ENCODE results near the gene HSF5.

Gene HSF5

DNA sequence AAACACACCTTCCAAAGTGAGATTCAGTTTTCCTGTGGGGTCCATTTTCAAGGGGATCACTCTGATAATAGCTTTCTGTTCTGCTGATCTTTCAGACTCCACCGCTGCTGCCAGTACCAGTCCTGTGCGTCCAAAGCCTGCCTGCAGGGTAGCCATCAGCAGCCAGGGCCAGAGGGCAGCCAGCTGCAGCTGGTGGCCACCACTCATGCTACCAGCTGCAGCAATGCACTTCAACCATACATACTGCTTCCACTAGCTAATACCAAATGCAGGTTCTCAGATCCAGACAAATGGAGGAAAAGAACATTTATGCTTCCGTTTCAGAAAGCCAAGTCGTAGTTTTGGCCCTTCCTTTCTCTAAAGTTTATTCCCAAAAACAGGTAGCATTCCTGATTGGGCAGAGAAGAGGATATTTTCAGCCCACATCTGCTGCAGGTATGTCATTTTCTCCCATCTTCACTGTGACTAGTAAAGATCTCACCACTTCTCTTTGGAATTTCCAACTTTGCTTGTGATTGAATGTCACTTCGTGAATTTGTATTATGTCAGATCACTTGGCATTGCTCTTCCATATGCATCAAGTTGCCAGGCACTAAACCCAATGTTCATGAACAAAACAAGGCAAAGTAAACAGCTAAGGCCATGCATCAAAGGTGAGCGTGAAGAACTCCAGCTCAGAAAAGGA is 72.7 kb downstream of the HSF5 start:
- no peak overlapping the region for H3K4me3 ChIP-seq (replicated peaks; ENCODE audit: low read depth, low read length)
- DNase-seq (ENCODE audit: low read depth) = no peak
- TF ChIP-seq, protein P1, sequence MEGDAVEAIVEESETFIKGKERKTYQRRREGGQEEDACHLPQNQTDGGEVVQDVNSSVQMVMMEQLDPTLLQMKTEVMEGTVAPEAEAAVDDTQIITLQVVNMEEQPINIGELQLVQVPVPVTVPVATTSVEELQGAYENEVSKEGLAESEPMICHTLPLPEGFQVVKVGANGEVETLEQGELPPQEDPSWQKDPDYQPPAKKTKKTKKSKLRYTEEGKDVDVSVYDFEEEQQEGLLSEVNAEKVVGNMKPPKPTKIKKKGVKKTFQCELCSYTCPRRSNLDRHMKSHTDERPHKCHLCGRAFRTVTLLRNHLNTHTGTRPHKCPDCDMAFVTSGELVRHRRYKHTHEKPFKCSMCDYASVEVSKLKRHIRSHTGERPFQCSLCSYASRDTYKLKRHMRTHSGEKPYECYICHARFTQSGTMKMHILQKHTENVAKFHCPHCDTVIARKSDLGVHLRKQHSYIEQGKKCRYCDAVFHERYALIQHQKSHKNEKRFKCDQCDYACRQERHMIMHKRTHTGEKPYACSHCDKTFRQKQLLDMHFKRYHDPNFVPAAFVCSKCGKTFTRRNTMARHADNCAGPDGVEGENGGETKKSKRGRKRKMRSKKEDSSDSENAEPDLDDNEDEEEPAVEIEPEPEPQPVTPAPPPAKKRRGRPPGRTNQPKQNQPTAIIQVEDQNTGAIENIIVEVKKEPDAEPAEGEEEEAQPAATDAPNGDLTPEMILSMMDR (IDR thresholded peaks at IDR 0.05; ENCODE audit: low read length, missing control alignments) = no peak

DNA sequence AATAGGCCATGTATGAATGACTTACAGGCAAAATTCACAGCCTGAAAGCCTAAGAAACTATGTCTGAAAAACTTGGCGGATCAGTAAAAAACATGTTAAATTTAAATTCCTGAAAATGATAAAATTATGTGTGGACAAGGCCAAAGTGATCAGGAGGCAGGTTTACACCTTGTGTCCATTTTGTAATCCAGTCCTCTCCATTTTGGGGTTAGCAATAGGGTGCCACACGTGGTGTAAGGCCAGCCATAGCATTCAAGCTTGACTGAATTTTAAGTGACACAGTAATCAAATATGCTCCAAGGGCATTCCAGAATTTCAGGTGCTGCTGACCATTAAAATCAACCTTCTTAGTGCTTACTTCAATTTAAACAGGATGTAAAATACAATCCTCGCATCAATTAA is 73.6 kb downstream of the HSF5 start:
- TF ChIP-seq, protein P1 (IDR thresholded peaks at IDR 0.05; ENCODE audit: low read length, missing control alignments) = no peak
- no peak for DNase-seq (ENCODE audit: low read depth)
- H3K4me3 ChIP-seq (replicated peaks; ENCODE audit: low read depth, low read length) = no peak overlapping the region

DNA sequence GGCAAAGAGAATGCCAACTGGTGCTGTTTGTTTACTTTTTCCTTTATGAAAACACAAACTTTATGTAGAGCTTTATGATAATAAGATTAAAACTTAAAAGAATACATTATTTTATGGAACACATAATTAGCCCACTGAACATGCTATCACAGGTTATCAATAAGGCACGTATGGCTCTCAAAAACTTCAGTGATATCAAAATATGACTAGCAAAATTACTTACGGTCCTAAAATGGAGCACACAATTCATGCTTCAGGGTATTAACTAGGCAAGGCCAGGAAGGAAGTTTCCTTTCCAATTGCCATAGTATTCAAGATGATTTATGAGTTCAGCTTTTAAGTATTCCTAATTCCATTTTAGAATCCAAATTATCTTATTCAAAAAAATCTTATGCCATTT is 74.5 kb downstream of the HSF5 start:
- no peak for DNase-seq (ENCODE audit: low read depth)
- H3K4me3 ChIP-seq (replicated peaks; ENCODE audit: low read depth, low read length) = no peak overlapping the region
- TF ChIP-seq, protein P1 (IDR thresholded peaks at IDR 0.05; ENCODE audit: low read length, missing control alignments) = no peak

DNA sequence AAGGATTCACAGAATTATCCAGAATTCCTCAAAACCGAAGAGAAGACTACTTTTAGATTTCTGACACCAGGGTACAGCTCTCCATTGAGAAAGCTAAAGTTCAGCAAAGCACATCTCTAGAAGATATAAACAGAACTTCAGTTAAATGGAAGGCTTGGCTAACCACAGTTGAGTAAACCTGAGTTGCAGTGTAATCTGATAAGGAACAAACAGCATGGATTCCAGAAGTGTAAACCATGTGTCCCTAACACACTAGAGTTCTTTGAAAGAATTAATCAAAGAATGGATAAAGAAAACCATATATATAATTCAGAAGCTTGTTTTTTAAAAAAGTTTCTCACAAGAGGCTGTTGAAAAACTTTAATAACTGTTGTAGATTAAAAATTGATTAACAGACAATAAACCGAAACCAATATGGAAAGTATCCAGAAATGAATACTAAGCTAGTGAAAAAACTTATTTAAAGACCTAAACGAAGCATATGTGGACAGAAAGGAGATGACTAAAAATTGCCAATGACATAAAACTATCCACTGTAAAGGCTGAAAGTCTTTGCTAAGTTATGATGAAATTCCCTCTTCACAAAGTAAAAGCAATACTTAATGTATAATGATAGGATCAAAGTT is 75.1 kb downstream of the HSF5 start:
- TF ChIP-seq, protein P1 (IDR thresholded peaks at IDR 0.05; ENCODE audit: low read length, missing control alignments) = no peak
- DNase-seq (ENCODE audit: low read depth) = no peak
- no peak overlapping the region for H3K4me3 ChIP-seq (replicated peaks; ENCODE audit: low read depth, low read length)

DNA sequence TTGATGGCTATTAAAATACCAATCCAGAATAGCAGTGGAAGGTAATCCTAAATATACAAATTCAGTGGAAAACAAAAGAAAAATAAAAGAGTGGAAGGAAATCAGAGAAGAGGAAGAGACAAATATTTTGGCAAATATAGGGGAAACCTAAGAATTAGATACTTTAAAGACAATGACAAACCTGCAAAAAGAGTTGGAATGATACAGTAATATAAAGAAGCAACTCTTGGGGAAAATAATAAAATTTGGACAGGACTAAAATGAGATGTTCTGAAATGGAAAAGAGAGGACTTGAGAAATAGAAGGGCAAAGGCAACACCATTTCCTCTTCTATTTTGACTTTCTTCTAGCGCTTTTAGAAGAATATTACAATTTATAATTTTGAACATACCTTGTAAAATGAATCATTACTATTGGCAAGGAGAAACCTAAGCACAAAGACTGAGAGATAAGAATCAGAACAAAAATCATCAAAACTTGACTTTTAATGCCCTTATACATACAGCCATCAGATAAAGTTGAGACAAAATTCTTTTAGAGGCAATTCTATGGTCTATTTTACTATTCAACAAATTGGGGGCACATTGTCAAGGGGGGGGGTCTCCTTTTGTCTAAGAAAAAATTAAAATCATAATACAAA is 76.0 kb downstream of the HSF5 start:
- no peak overlapping the region for H3K4me3 ChIP-seq (replicated peaks; ENCODE audit: low read depth, low read length)
- TF ChIP-seq, protein P1 (IDR thresholded peaks at IDR 0.05; ENCODE audit: low read length, missing control alignments) = no peak
- DNase-seq (ENCODE audit: low read depth) = no peak

DNA sequence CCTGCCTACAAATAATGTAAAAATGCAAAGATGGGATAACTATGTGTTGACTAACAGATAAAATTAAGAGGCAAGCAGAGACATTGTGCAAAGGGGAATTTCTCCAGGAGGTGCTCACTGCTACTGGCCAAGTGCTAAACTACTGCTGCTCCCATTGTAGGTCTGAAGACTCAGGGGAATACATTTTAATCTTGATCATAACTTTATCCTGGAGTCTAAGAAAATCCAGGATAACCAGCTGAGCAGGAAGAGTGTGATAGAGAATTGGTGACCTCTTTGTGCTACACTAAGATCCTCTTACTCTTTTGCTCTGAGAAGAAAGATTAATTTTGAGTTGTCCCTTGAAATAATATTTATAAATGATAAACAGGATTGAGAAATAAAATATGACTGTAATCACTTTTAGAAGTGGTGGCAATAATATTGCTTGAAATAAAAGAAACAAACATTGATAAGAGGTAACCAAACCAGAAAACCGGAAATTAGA is 76.8 kb downstream of the HSF5 start:
- peak; percentile 8 for DNase-seq (ENCODE audit: low read depth)
- no peak overlapping the region for H3K4me3 ChIP-seq (replicated peaks; ENCODE audit: low read depth, low read length)
- TF ChIP-seq, protein P1 (IDR thresholded peaks at IDR 0.05; ENCODE audit: low read length, missing control alignments) = no peak
